Measurements from ENCODE around the gene DPH3.
A peak's percentile ranks its signal among the peaks of the same experiment; 100 is the strongest.
"Not testable (repeated sequence)": the region's sequence is repeated elsewhere in the genome, so short reads cannot be mapped to it uniquely, and the experiment has no call there.

The DPH3 gene

GRCh38 chr3:16264708-16265454, at the start of gene DPH3, which contains the start of gene OXNAD1:
Gene DPH3, minus strand, starts transcription at chr3:16264943. Its CDS starts 67 bp downstream, at chr3:16264876.
Gene OXNAD1, plus strand, starts transcription at chr3:16265212. Its CDS starts 5,741 bp downstream, at chr3:16270953.
- peak; percentile 82 to 90 for DNase-seq

- DNase-seq, result no peak
Measured at GRCh38 chr3:16313886-16314645, 49.3 kb upstream of the DPH3 start.

GRCh38 chr3:16311960-16312451, 47.3 kb upstream of the DPH3 start:
- DNase-seq, result no peak

- DNase-seq, result not testable (repeated sequence)
Measured at GRCh38 chr3:16310486-16310885, 45.7 kb upstream of the DPH3 start.

GRCh38 chr3:16309558-16309957, 44.8 kb upstream of the DPH3 start:
- DNase-seq, result no peak

- no peak for DNase-seq
Measured at GRCh38 chr3:16308727-16309126, 44.0 kb upstream of the DPH3 start.

- DNase-seq, result no peak
Measured at GRCh38 chr3:16307832-16308531, 43.2 kb upstream of the DPH3 start.

GRCh38 chr3:16305111-16305541, 40.4 kb upstream of the DPH3 start:
- no peak for DNase-seq

GRCh38 chr3:16304061-16305010, 39.6 kb upstream of the DPH3 start:
- no peak for DNase-seq

GRCh38 chr3:16303037-16303575, 38.4 kb upstream of the DPH3 start:
- no peak for DNase-seq

- DNase-seq, result no peak
Measured at GRCh38 chr3:16302082-16302631, 37.4 kb upstream of the DPH3 start.

- DNase-seq, result peak in 1 of 2 experiments; percentile 5
Measured at GRCh38 chr3:16301507-16301906, 36.8 kb upstream of the DPH3 start.

- no peak for DNase-seq
Measured at GRCh38 chr3:16300881-16301359, 36.2 kb upstream of the DPH3 start.

GRCh38 chr3:16300307-16300706, 35.6 kb upstream of the DPH3 start:
- no peak for DNase-seq

- DNase-seq, result no peak
Measured at GRCh38 chr3:16299746-16300145, 35.0 kb upstream of the DPH3 start.

- no peak for DNase-seq
Measured at GRCh38 chr3:16298891-16299290, 34.1 kb upstream of the DPH3 start.

- DNase-seq, result no peak
Measured at GRCh38 chr3:16297997-16298885, 33.5 kb upstream of the DPH3 start.

- no peak for DNase-seq
Measured at GRCh38 chr3:16295298-16295890, 30.7 kb upstream of the DPH3 start.

- DNase-seq, result no peak
Measured at GRCh38 chr3:16294844-16295243, 30.1 kb upstream of the DPH3 start.

- DNase-seq, result no peak
Measured at GRCh38 chr3:16290827-16291196, 26.1 kb upstream of the DPH3 start.
